ENCODE results near the gene ARHGEF11. TPM values are rescaled to one million over a fixed set of nuclear protein-coding genes. Genes with fewer than 3 reads are reported as not detected.
A peak's percentile ranks its signal among the peaks of the same experiment; 100 is the strongest.

ARHGEF11 gene
- total RNA-seq, 2 donors from 2014 or later = 35.2 to 43.3 TPM

DNA sequence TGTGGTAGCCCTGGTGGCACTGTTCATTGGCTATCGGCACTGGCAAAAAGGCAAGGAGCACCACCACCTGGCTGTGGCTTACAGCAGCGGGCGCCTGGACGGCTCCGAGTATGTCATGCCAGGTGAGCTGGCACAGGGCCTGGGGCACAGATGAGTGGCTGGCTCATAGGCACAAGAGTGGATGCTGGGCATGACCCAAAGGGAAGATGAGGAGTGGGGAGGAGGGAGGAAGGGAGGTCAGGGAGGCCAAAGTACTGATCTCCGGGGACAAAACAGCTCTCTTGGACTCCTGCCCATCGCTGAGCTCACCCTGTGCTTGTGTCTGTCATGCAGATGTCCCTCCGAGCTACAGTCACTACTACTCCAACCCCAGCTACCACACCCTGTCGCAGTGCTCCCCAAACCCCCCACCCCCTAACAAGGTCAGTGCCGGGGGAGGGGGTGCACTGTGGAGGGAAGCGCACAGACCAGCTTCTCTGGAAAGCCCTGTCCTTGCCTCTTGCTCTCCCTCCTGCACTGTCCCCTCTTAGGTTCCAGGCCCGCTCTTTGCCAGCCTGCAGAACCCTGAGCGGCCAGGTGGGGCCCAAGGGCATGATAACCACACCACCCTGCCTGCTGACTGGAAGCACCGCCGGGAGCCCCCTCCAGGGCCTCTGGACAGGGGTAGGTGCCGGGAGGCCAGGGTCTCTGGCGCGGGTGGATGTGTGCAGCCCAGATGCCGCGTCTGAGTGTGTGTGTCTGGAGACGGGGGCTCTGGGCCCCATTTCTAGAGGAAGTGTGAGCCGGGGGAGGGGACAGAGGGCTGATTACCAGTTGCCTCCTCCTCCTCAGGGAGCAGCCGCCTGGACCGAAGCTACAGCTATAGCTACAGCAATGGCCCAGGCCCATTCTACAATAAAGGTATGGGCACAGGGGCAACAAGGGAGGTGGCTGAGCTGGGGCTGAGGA is 132.4 kb downstream of the ARHGEF11 start:
- intact Hi-C loops (cut with DNase I) = loop anchor here (5.0 kb wide), 1 partner anchor 159 kb away; no protein-coding TSS in a partner anchor
- no peaks in the 10 kb centered on the region for H3K27me3 ChIP-seq
- peaks cover 3% of the 10 kb centered on the region for H3K4me1 ChIP-seq
- no peak overlapping the region for H3K27ac ChIP-seq
- DNase-seq = no peak
- TF ChIP-seq, protein P1, sequence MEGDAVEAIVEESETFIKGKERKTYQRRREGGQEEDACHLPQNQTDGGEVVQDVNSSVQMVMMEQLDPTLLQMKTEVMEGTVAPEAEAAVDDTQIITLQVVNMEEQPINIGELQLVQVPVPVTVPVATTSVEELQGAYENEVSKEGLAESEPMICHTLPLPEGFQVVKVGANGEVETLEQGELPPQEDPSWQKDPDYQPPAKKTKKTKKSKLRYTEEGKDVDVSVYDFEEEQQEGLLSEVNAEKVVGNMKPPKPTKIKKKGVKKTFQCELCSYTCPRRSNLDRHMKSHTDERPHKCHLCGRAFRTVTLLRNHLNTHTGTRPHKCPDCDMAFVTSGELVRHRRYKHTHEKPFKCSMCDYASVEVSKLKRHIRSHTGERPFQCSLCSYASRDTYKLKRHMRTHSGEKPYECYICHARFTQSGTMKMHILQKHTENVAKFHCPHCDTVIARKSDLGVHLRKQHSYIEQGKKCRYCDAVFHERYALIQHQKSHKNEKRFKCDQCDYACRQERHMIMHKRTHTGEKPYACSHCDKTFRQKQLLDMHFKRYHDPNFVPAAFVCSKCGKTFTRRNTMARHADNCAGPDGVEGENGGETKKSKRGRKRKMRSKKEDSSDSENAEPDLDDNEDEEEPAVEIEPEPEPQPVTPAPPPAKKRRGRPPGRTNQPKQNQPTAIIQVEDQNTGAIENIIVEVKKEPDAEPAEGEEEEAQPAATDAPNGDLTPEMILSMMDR (IDR thresholded peaks at IDR 0.05) = no peak
- no peaks in the 10 kb centered on the region for H3K36me3 ChIP-seq
- H3K4me3 ChIP-seq = no peak overlapping the region
- no peaks in the 10 kb centered on the region for H3K9me3 ChIP-seq
- no peak overlapping the region for H3K9ac ChIP-seq (ENCODE audit: low read depth in 2 of 2, low read length in 2 of 2)

DNA sequence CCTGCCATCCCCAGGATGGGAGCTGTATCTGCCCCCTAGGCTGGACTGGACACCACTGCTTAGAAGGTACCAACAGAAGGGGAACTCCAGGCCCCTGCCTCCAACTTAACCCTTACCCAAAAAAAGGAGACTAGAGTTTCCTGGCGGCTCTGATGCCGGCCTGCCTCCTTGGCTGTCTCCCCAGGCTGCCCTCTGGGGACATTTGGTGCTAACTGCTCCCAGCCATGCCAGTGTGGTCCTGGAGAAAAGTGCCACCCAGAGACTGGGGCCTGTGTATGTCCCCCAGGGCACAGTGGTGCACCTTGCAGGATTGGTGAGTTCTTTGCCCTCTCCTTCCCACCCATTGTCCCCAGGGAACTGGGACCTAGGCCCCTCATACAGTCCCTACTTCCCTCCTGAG is 133.2 kb downstream of the ARHGEF11 start:
- H3K27me3 ChIP-seq = no peaks in the 10 kb centered on the region
- H3K4me3 ChIP-seq = no peak overlapping the region
- TF ChIP-seq, protein P1 (IDR thresholded peaks at IDR 0.05) = no peak
- no peak for DNase-seq
- peaks cover 3% of the 10 kb centered on the region for H3K4me1 ChIP-seq
- H3K9me3 ChIP-seq = no peaks in the 10 kb centered on the region
- no peak overlapping the region for H3K9ac ChIP-seq (ENCODE audit: low read depth in 2 of 2, low read length in 2 of 2)
- intact Hi-C loops (cut with DNase I) = loop anchor here (5.0 kb wide), 1 partner anchor 160 kb away; no protein-coding TSS in a partner anchor
- H3K36me3 ChIP-seq = no peaks in the 10 kb centered on the region
- no peak overlapping the region for H3K27ac ChIP-seq

DNA sequence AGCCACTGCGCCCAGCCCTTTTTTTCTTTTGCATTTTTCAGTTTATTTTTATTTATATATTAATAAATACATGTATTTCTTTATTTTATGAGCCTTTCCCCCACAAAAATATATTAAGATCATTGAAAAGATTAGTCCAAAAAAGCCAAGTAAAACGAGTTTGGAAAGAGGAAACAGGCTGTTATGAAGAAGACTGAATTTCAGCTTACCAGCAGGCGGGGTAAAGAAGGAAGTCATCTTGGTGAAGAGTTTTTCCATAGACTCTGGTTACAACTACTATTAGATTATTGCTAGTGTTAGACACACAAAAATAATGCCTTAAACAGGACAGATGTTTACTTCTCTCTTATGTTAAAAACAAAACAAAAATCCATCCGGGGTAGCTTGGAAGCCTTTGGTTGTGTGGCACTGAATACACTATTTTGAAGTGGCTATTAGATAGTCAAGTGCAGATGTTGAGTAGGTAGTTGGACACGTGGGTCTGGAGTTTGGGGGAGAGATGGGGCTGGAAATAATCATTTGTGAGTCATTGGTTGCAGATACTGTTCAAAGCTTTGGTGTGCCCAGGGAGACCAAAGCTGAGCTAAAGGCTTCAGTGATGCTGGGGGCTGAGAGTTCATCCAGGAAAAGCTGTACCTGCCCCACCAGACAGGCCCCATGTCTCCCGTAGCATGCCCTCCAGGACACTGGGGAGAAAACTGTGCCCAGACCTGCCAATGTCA is 133.8 kb downstream of the ARHGEF11 start:
- H3K36me3 ChIP-seq = no peaks in the 10 kb centered on the region

DNA sequence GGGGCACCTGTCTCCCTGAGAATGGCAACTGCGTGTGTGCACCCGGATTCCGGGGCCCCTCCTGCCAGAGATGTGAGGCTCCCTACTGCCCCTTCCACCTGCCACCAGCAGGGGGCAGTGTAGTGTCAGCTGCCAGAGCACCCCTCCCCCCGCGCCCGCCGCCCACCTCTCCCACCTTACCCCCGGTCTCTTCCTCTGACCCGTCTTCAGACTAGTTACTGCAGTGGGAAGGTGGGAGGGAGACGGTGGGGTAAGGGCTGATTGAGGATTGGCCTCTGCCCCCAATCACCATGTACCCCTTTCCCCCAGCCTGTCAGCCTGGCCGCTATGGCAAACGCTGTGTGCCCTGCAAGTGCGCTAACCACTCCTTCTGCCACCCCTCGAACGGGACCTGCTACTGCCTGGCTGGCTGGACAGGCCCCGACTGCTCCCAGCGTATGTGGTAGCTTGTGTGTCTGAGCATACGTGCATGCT is 135.2 kb downstream of the ARHGEF11 start:
- Histone ChIP-seq H3K9ac (ENCODE audit: low read depth in 2 of 2, low read length in 2 of 2) (no peak overlapping the region), H3K4me3 (no peak overlapping the region), H3K27me3 (no peaks in the 10 kb centered on the region), H3K27ac (no peak overlapping the region), H3K4me1 (peaks cover 3% of the 10 kb centered on the region), H3K36me3 (no peaks in the 10 kb centered on the region), H3K9me3 (no peaks in the 10 kb centered on the region)
- TF ChIP-seq, protein P1 (IDR thresholded peaks at IDR 0.05) = peak; percentile 85
- intact Hi-C loops (cut with DNase I) = loop anchor here (5.0 kb wide), 1 partner anchor 162 kb away; no protein-coding TSS in a partner anchor
- DNase-seq = peak; percentile 47

More for the DNA sequence above, 133.8 kb downstream of the ARHGEF11 start:
- intact Hi-C loops (cut with DNase I) = loop anchor here (5.0 kb wide), 1 partner anchor 161 kb away; no protein-coding TSS in a partner anchor
- Histone ChIP-seq H3K9ac (ENCODE audit: low read depth in 2 of 2, low read length in 2 of 2) (no peak overlapping the region), H3K4me1 (peaks cover 3% of the 10 kb centered on the region), H3K4me3 (no peak overlapping the region), H3K9me3 (no peaks in the 10 kb centered on the region), H3K27me3 (no peaks in the 10 kb centered on the region), H3K27ac (no peak overlapping the region)
- TF ChIP-seq, protein P1 (IDR thresholded peaks at IDR 0.05) = no peak
- DNase-seq = no peak

DNA sequence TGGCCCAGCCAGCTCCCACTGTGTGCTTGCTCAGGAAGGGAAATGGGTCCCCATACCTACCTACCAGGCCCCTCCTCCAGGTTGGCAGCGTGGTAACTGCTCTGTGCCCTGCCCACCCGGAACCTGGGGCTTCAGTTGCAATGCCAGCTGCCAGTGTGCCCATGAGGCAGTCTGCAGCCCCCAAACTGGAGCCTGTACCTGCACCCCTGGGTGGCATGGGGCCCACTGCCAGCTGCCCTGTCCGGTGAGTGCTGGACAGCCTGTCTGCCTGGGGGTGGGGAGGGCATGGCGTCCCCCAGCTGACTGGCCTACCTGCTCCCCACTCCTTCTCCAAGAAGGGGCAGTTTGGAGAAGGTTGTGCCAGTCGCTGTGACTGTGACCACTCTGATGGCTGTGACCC is 135.9 kb downstream of the ARHGEF11 start:
- H3K4me1 ChIP-seq = peaks cover 3% of the 10 kb centered on the region
- H3K9ac ChIP-seq (ENCODE audit: low read depth in 2 of 2, low read length in 2 of 2) = no peak overlapping the region
- no peak for DNase-seq
- TF ChIP-seq, protein P1 (IDR thresholded peaks at IDR 0.05) = no peak
- intact Hi-C loops (cut with DNase I) = loop anchor here (5.0 kb wide), 1 partner anchor 163 kb away; no protein-coding TSS in a partner anchor
- no peaks in the 10 kb centered on the region for H3K9me3 ChIP-seq
- no peaks in the 10 kb centered on the region for H3K36me3 ChIP-seq
- no peaks in the 10 kb centered on the region for H3K27me3 ChIP-seq
- H3K27ac ChIP-seq = no peak overlapping the region
- H3K4me3 ChIP-seq = no peak overlapping the region

Measured in colonic mucosa (tissue), 4 donors.